Naive thymus-derived CD8-positive, alpha-beta T cell (primary cell): ENCODE results near the gene HERC3. TPM values are rescaled to one million over a fixed set of nuclear protein-coding genes. Genes with fewer than 3 reads are reported as not detected.

Source experiments
- ATAC-seq, 2 donors: fragments of 150-1000 bp; cut with Tn5 transposase in 1 of 2; sonication (Bioruptor Pico), chemical (Tn5 transposase) in 1 of 2; 1 replicate in 1 of 2; 2 replicates in 1 of 2; pipeline ENCODE4 v1.10.0; 2021; ENCODE audit warnings: mild to moderate bottlenecking in 2 of 2, moderate library complexity in 2 of 2
- POLR2A ChIA-PET: fragments of 350-600 bp; sonication (Branson Sonifier 250); formaldehyde crosslinking; loops from one replicate; lab custom pipeline; 2021; ENCODE audit warnings: antibody characterized with exemption; lab: Charles Lee
- DNase-seq, 10 donors: peaks; one replicate each; pipeline versions ENCODE4 v3.0.0 to v3.0.0-alpha.2; 2020 to 2022
- H3K27ac Mint-ChIP-seq, 10 donors: one replicate each; pipeline ENCODE4 v1.8.0; 2020 to 2022; ENCODE audit warnings: mild to moderate bottlenecking in 10 of 10, mixed read lengths in 10 of 10, moderate library complexity in 4 of 10, inconsistent platforms in 1 of 10
- H3K27me3 Mint-ChIP-seq, 5 donors: one replicate each; pipeline ENCODE4 v1.8.0; 2021 to 2022; ENCODE audit warnings: mixed read lengths in 5 of 5
- H3K36me3 Mint-ChIP-seq, 3 donors: one replicate each; pipeline ENCODE4 v1.8.0; 2020 to 2022; ENCODE audit warnings: mixed read lengths in 3 of 3, mild to moderate bottlenecking in 2 of 3, inconsistent platforms in 1 of 3
- H3K4me1 Mint-ChIP-seq, 4 donors: one replicate each; pipeline ENCODE4 v1.8.0; 2021 to 2022; ENCODE audit warnings: mixed read lengths in 4 of 4
- H3K4me3 Mint-ChIP-seq, 10 donors: one replicate each; pipeline ENCODE4 v1.8.0; 2020 to 2022; ENCODE audit warnings: mild to moderate bottlenecking in 10 of 10, mixed read lengths in 10 of 10, moderate library complexity in 6 of 10, inconsistent platforms in 1 of 10
- H3K9me3 Mint-ChIP-seq, 9 donors: one replicate each; pipeline ENCODE4 v1.8.0; 2020 to 2022; ENCODE audit warnings: mixed read lengths in 9 of 9, mild to moderate bottlenecking in 3 of 9, inconsistent platforms in 1 of 9, moderate library complexity in 1 of 9
- polyA plus RNA-seq, 3 donors: library from polyadenylated mRNA; unstranded; fragments of 300-500 nt; fragmentation: Illumina TruSeq; gene quantifications; one replicate each; pipeline ENCODE4 v1.2.3, GENCODE V29; 2021
- total RNA-seq, 8 experiments: library from RNA in 2 of 8; stranded (reverse) in 2 of 8; gene quantifications; one replicate each; pipeline ENCODE4 v1.2.3 and lab custom pipeline; 2021 to 2026

The HERC3 gene
- total and polyA plus RNA-seq, 5 experiments from 2014 or later, result 29.7 to 111 (median 37.1) TPM

DNA sequence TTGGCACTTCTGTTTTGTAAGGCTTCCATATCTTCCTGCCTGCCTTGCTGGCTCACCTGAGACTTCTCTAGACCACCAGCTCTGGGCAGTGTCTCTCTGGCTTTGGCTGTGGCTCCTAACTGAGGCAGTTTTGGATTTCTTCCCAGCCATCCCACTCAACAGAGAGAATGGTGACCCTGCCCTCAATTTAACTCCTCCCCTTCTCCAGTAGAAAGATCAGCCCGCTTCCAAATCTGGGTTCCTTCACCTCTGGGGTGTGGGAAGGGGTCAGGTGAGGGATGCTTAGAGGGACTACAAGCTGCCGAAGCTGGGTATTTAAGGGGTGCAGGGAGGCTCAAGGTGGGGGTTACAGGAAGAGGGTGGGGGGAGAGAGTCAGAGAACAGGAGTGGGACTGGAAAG, 81.6 kb downstream of the HERC3 start:
- H3K27ac Mint-ChIP-seq, result peak overlapping the region in 2 of 10 donors; percentile 34 to 84
- ATAC-seq (no peak), DNase-seq (no peak)
- H3K4me1 Mint-ChIP-seq, result peaks cover 0 to 6% (median under 1%) of the 10 kb centered on the region in 4 donors
- no peaks in the 10 kb centered on the region for H3K9me3 Mint-ChIP-seq
- H3K4me3 Mint-ChIP-seq, result no peak overlapping the region
- POLR2A ChIA-PET, result no interaction called here
- H3K27me3 Mint-ChIP-seq, result no peaks in the 10 kb centered on the region
- peaks cover 9 to 76% (median 38%) of the 10 kb centered on the region in 3 donors for H3K36me3 Mint-ChIP-seq

DNA sequence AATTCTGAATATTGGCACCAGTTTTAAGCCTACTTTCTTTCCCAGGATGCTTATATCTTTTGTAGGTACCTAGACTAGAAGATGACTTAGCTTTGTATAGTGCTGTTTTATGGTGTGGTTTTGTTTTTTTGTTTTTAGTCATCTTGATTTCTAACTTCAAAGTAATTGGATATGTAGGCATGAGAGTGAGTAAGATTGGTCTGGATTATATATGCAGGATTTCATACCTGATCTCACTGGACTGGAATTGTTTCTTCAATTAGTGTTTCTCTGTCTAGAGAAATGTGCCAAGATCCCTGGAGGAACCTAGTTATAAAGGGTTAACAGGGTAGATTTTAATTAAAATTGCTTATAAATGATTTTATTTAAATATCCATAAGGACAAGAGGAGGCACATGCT, 82.3 kb downstream of the HERC3 start:
- peaks cover 15 to 76% (median 41%) of the 10 kb centered on the region in 3 donors for H3K36me3 Mint-ChIP-seq
- peaks cover 0 to 6% (median under 1%) of the 10 kb centered on the region in 4 donors for H3K4me1 Mint-ChIP-seq
- H3K9me3 Mint-ChIP-seq, result no peaks in the 10 kb centered on the region
- ATAC-seq, result no peak
- DNase-seq, result no peak
- POLR2A ChIA-PET, result no interaction called here
- no peaks in the 10 kb centered on the region for H3K27me3 Mint-ChIP-seq
- H3K4me3 Mint-ChIP-seq, result no peak overlapping the region
- peak overlapping the region in 3 of 10 donors; percentile 1 to 63 (median 14) for H3K27ac Mint-ChIP-seq

DNA sequence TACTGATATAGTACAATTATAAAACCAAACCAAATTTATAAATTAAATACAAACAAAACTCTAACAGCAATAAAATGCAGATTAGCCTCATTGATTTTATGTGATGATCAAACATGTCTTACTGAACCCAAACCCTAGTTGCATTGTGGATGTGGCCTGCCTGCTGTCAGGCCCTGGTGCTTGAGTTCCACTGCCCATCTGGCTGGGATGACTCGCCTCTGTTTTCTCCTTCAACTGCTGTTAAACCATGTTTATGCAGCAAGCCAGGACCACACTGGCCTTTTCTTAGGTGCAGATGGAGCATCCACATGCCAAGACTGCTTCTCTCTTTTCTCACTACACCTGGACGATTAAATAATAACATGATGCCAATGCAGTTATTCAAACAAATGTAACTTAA, 82.7 kb downstream of the HERC3 start:
- Mint-ChIP-seq H3K27me3 (no peaks in the 10 kb centered on the region), H3K27ac (peak overlapping the region in 2 of 10 donors; percentile 14 to 29), H3K4me3 (no peak overlapping the region), H3K36me3 (peaks cover 19 to 76% (median 41%) of the 10 kb centered on the region in 3 donors), H3K9me3 (no peaks in the 10 kb centered on the region), H3K4me1 (peaks cover 0 to 6% (median under 1%) of the 10 kb centered on the region in 4 donors)
- DNase-seq (no peak), ATAC-seq (no peak)
- POLR2A ChIA-PET, result no interaction called here

DNA sequence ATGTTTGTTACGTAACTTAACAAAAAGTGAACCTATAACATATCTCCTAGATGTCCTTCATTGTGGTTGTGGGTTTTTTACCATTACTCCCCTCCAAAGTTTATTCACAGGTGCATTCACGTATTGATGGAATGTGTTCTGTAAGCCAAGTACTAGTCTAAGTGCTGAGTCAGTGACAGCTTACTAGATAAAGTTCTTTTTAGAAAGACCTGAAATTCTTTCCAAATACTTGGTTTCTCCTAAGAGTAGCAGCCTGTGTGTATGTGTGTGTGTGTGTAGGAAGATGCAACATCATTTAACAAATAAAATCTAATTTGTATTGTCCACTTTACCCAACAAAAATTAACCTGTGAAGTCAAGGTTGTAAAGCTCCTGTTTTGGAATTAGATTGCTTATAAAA, 83.3 kb downstream of the HERC3 start:
- DNase-seq, result no peak
- H3K27me3 Mint-ChIP-seq, result no peaks in the 10 kb centered on the region
- H3K4me1 Mint-ChIP-seq, result peaks cover 0 to 6% (median under 1%) of the 10 kb centered on the region in 4 donors
- POLR2A ChIA-PET, result no interaction called here
- no peaks in the 10 kb centered on the region for H3K9me3 Mint-ChIP-seq
- H3K4me3 Mint-ChIP-seq, result no peak overlapping the region
- peaks cover 22 to 75% (median 40%) of the 10 kb centered on the region in 3 donors for H3K36me3 Mint-ChIP-seq
- no peak overlapping the region for H3K27ac Mint-ChIP-seq
- no peak for ATAC-seq

DNA sequence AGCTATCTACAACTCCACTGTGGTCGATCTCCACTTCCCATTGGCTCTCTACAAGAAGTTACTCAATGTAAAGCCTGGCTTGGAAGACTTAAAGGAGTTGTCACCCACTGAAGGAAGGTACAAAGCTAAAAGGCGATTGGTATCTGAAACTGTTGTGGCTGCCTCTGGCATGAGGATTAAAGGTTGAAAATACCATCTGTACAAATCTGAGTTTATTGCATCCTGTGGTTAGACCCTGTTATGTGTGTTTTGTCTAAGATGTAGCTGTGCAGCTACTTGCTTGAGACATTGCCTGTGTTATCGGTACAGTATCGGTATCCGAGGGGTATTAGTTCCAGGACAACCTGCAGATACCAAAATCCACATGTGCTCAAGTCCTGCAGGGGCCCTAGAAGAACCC, 88.9 kb downstream of the HERC3 start:
- DNase-seq (no peak), ATAC-seq (no peak)
- Mint-ChIP-seq H3K4me1 (no peaks in the 10 kb centered on the region), H3K27ac (no peak overlapping the region), H3K27me3 (no peaks in the 10 kb centered on the region), H3K36me3 (peaks cover 35 to 90% (median 66%) of the 10 kb centered on the region in 3 donors), H3K9me3 (peaks cover 0 to 1% (median 0%) of the 10 kb centered on the region in 9 donors), H3K4me3 (no peak overlapping the region)
- POLR2A ChIA-PET, result no interaction called here

DNA sequence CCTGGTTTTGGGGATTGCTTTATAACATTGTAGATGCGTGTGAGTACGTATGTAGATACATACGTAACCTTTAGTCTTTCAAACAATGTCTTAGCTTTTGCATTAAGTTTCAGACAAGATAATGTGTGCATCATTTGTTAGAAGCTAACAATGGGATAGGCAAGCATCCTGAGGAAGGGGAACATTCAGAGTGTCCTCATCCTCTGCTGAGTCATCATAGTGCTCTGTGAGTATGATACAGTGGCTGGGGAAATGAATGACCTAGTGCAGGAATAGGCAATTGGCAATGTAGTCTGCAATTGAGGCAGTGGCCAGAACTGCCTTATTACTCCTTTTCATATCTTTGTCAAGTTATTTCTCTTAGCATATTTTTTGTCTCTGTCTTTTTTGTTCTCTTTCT, 98.1 kb downstream of the HERC3 start:
- ATAC-seq (no peak), DNase-seq (no peak)
- Mint-ChIP-seq H3K9me3 (no peaks in the 10 kb centered on the region), H3K27me3 (no peaks in the 10 kb centered on the region), H3K27ac (peak overlapping the region in 4 of 10 donors; percentile 3 to 80 (median 40)), H3K4me1 (peaks cover 0 to 3% (median 0%) of the 10 kb centered on the region in 4 donors), H3K36me3 (peaks cover 4 to 77% (median 25%) of the 10 kb centered on the region in 3 donors), H3K4me3 (no peak overlapping the region)
- POLR2A ChIA-PET, result no interaction called here

DNA sequence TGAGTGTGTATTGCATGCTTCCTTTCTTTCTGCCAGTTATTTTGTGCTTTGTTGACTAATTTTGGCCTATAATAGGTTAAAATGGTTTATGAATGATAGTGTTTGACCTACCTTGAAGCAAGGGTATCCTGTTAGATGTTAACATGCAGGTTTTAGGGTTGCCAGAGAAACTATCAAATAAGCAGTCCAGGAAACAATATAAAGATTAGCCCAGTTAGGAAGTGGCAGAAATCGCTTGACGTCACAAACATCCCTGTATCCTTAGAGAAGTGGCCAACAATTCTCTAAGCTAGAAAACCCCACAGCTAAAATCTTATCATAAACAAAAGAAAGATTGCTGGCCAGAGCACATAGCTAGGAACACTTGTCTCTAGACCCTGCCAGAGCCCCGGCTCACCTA, 101.5 kb downstream of the HERC3 start:
- H3K36me3 Mint-ChIP-seq, result peaks cover 0 to 64% (median 16%) of the 10 kb centered on the region in 3 donors
- H3K27ac Mint-ChIP-seq, result peak overlapping the region in 4 of 10 donors; percentile 8 to 79 (median 55)
- POLR2A ChIA-PET, result no interaction called here
- no peak overlapping the region for H3K4me3 Mint-ChIP-seq
- ATAC-seq (no peak), DNase-seq (no peak)
- H3K9me3 Mint-ChIP-seq, result no peaks in the 10 kb centered on the region
- no peaks in the 10 kb centered on the region for H3K27me3 Mint-ChIP-seq
- peaks cover 7 to 21% (median 15%) of the 10 kb centered on the region in 4 donors for H3K4me1 Mint-ChIP-seq

DNA sequence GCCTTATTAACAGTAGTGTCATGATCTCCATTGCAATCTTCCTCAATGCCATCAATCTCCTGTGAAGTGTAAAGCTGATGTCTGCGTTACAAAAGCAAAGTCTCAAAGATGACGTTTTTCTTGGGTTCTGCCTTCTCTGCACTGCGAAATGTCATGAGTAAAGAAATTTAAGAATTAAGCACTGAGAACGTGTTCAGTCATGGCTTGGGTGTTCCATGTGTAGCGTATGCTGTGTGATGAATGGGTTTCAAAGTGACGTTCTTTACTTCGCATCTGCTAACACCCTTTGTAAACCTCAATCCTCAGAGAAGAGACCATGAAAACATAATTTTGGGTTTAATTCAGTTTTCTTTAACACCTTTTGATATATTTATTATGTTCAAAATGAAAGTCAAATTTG, 104.3 kb downstream of the HERC3 start:
- peak in 2 of 10 donors; percentile 5 to 7 for DNase-seq
- H3K36me3 Mint-ChIP-seq, result peaks cover 0 to 49% (median 8%) of the 10 kb centered on the region in 3 donors
- ATAC-seq, result no peak
- POLR2A ChIA-PET, result no interaction called here
- peaks cover 10 to 27% (median 16%) of the 10 kb centered on the region in 4 donors for H3K4me1 Mint-ChIP-seq
- H3K27ac Mint-ChIP-seq, result peak overlapping the region; percentile 59 to 97 (median 94)
- peak overlapping the region; percentile 81 to 94 (median 89) for H3K4me3 Mint-ChIP-seq
- no peaks in the 10 kb centered on the region for H3K27me3 Mint-ChIP-seq
- H3K9me3 Mint-ChIP-seq, result peaks cover 0 to 9% (median 0%) of the 10 kb centered on the region in 9 donors

GRCh38 chr4:88697141-88697540, 104.9 kb downstream of the HERC3 start:
- POLR2A ChIA-PET, result no interaction called here
- H3K27me3 Mint-ChIP-seq, result no peaks in the 10 kb centered on the region
- peak overlapping the region; percentile 59 to 97 (median 94) for H3K27ac Mint-ChIP-seq
- H3K4me3 Mint-ChIP-seq, result peak overlapping the region; percentile 81 to 94 (median 89)
- ATAC-seq (peak; percentile 15 to 17), DNase-seq (peak in 7 of 10 donors; percentile 13 to 65 (median 24))
- H3K4me1 Mint-ChIP-seq, result peaks cover 10 to 27% (median 16%) of the 10 kb centered on the region in 4 donors
- H3K9me3 Mint-ChIP-seq, result peaks cover 0 to 9% (median 0%) of the 10 kb centered on the region in 9 donors
- peaks cover 0 to 54% (median 10%) of the 10 kb centered on the region in 3 donors for H3K36me3 Mint-ChIP-seq

DNA sequence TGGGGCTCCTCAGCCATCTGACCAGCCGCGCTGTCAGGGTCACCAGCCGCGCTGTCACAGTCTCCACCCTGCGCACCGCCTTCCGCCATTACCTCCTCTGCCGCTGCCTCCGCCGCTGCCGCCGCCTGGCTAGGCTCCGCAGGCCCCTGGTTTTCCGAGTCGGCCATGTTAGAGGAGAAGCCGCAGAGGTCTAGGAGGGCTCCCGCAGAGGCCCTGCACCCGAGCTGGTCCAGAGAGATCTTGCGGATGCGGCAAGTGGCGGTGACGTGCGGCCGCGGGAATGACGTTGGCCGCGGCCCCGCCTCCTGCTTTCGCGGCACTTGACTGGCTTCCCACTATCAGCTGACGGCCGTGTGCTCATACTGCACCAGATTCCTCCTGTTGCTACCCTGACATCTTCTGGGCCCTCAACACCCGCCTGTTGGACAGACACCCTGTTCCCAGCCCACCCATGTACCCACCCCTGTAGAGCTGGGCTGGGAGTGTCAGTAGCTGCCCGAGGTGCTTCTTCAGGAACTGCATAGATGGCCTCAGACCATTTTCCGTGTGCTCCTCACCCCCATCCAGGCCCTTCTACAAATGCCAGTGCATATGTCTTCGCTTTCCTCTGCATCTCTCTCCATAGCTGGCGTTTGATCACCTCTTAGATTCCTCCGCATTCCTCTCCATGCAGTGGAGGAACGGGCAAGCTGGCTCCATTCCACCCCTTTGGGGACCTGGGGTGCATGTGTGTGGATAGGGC, 105.5 kb downstream of the HERC3 start, which contains the start of gene NAP1L5:
Gene NAP1L5 (minus strand): TSS at position 242 of the 742 bp plus-strand sequence. CDS start 75 bp downstream, at position 167.
- DNase-seq (peak; percentile 48 to 87 (median 80)), ATAC-seq (peak; percentile 90 to 92)
- no peaks in the 10 kb centered on the region for H3K27me3 Mint-ChIP-seq
- H3K4me1 Mint-ChIP-seq, result peaks cover 10 to 27% (median 16%) of the 10 kb centered on the region in 4 donors
- H3K9me3 Mint-ChIP-seq, result peaks cover 0 to 9% (median 0%) of the 10 kb centered on the region in 9 donors
- H3K27ac Mint-ChIP-seq, result peak within 1 kb of the TSS; percentile 59 to 97 (median 94)
- POLR2A ChIA-PET, result no interaction called here
- peak within 1 kb of the TSS; percentile 81 to 94 (median 89) for H3K4me3 Mint-ChIP-seq
- peaks cover 0 to 56% (median 16%) of the 10 kb centered on the region in 3 donors for H3K36me3 Mint-ChIP-seq

DNA sequence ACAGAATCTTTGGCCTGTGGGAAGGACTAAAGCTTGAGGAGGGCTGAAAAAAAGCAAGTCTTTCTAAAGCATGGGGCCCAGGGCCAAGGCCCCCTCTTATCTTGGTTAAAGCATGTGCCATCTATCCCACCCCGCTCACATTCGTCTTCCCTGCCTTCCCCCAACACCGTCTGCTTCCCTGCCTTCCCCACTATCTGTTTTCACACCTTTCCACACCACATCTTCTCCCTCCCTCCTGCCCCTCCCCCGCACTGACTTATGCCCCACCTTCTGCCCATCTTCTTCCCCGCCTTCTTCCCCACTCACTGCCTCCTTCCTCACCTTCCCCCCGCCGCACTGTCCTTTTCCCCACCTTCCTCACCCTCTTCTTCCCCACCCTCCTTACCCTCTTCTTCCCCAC, 106.2 kb downstream of the HERC3 start:
- H3K27ac Mint-ChIP-seq, result peak overlapping the region in 7 of 10 donors; percentile 29 to 96 (median 95)
- DNase-seq (no peak), ATAC-seq (no peak)

GRCh38 chr4:88702782-88703181, 110.5 kb downstream of the HERC3 start:
- no peak for DNase-seq
- H3K36me3 Mint-ChIP-seq, result peaks cover 0 to 76% (median 46%) of the 10 kb centered on the region in 3 donors
- H3K4me1 Mint-ChIP-seq, result peaks cover 4 to 12% (median 7%) of the 10 kb centered on the region in 4 donors
- ATAC-seq, result no peak
- peaks cover 0 to 9% (median 0%) of the 10 kb centered on the region in 9 donors for H3K9me3 Mint-ChIP-seq
- peak overlapping the region in 2 of 10 donors; percentile 3 to 68 for H3K27ac Mint-ChIP-seq
- POLR2A ChIA-PET, result no interaction called here
- H3K27me3 Mint-ChIP-seq, result no peaks in the 10 kb centered on the region
- H3K4me3 Mint-ChIP-seq, result no peak overlapping the region

More for the DNA sequence above, 106.2 kb downstream of the HERC3 start:
- peak overlapping the region in 5 of 10 donors; percentile 84 to 94 (median 89) for H3K4me3 Mint-ChIP-seq
- H3K27me3 Mint-ChIP-seq, result no peaks in the 10 kb centered on the region
- H3K36me3 Mint-ChIP-seq, result peaks cover 0 to 60% (median 18%) of the 10 kb centered on the region in 3 donors
- peaks cover 0 to 9% (median 0%) of the 10 kb centered on the region in 9 donors for H3K9me3 Mint-ChIP-seq
- POLR2A ChIA-PET, result no interaction called here
- H3K4me1 Mint-ChIP-seq, result peaks cover 12 to 27% (median 16%) of the 10 kb centered on the region in 4 donors

DNA sequence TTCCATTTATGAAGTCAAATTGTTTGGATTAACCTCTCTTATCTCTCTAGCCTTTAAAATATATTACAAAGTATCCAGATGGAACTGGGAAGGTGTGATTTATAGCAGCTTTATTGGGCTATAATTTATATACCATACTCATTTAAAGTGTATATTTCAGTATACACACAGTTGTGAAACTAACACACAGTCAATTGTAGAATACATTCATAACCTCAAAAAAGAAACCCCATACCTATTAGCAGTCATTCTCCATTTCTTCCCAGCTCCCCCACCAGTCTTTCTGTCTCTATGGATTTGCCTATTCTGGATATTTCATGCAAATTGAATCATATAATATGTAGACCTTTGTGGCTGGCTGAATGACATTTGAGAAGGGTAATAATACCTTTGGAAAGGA, 112.9 kb downstream of the HERC3 start:
- no peak for ATAC-seq
- no peak for DNase-seq
- Mint-ChIP-seq H3K4me1 (peaks cover 0 to 4% (median 0%) of the 10 kb centered on the region in 4 donors), H3K9me3 (no peaks in the 10 kb centered on the region), H3K36me3 (peaks cover 14 to 92% (median 60%) of the 10 kb centered on the region in 3 donors), H3K27me3 (no peaks in the 10 kb centered on the region), H3K4me3 (no peak overlapping the region), H3K27ac (peak overlapping the region in 1 of 10 donors; percentile 20)
- POLR2A ChIA-PET, result no interaction called here
